Upper lobe of left lung (tissue), 4 donors: ENCODE measurements around the gene MT1B.

ENCODE experiments used
- EP300 ChIP-seq, 4 donors: sonication (generic); formaldehyde crosslinking; IDR thresholded peaks; one replicate each; pipeline ENCODE4 v1.5.1; 2017; ENCODE audit warnings: antibody characterized with exemption in 4 of 4, control low read depth in 2 of 4
- POLR2A ChIP-seq, 4 donors: fragments of 450-650 bp; IDR thresholded peaks; one replicate each; pipeline ENCODE4 v1.5.1; 2016 to 2017; ENCODE audit warnings: antibody characterized with exemption in 4 of 4, mild to moderate bottlenecking in 2 of 4
- POLR2AphosphoS5 ChIP-seq, 2 donors: sonication (generic); formaldehyde crosslinking; IDR thresholded peaks; one replicate each; pipeline ENCODE4 v1.5.1; 2017; ENCODE audit warnings: antibody characterized with exemption in 2 of 2
- TF ChIP-seq, protein P1 (sequence below), 6 experiments: fragments of 450-650 bp in 4 of 6; fragments of 200-600 bp in 2 of 6; sonication (generic) in 2 of 6; IDR thresholded peaks; one replicate each; pipeline ENCODE4 v1.5.1; 2016 to 2019; ENCODE audit warnings: antibody characterized with exemption in 6 of 6

DNA sequence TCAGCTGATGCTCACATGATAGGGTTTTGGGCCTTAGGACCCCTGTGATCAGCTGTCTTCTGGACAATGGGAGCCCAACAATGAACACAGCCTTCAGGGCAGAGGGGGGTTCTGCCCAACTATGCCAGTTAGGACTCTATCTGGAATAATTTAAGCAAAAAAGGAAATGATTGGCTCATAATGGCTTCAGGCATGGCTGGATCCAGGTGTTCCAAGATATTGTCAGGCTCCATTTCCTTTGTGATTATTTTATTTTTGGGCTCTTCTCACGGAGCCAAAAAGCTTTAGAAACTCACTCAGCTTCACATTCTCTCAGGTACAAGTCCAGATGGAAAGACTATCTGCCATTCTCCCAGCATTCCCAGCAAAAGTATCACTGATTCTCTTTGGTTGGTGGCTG is 46.2 kb upstream of the MT1B start:
- TF ChIP-seq EP300 (IDR thresholded peaks at IDR 0.05), result no peak
- no peak for TF ChIP-seq POLR2AphosphoS5 (IDR thresholded peaks at IDR 0.05)
- TF ChIP-seq, protein P1, sequence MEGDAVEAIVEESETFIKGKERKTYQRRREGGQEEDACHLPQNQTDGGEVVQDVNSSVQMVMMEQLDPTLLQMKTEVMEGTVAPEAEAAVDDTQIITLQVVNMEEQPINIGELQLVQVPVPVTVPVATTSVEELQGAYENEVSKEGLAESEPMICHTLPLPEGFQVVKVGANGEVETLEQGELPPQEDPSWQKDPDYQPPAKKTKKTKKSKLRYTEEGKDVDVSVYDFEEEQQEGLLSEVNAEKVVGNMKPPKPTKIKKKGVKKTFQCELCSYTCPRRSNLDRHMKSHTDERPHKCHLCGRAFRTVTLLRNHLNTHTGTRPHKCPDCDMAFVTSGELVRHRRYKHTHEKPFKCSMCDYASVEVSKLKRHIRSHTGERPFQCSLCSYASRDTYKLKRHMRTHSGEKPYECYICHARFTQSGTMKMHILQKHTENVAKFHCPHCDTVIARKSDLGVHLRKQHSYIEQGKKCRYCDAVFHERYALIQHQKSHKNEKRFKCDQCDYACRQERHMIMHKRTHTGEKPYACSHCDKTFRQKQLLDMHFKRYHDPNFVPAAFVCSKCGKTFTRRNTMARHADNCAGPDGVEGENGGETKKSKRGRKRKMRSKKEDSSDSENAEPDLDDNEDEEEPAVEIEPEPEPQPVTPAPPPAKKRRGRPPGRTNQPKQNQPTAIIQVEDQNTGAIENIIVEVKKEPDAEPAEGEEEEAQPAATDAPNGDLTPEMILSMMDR (IDR thresholded peaks at IDR 0.05), result no peak
- TF ChIP-seq POLR2A (IDR thresholded peaks at IDR 0.05), result no peak
